ENCODE results near the gene RFC2.

Gene RFC2

DNA sequence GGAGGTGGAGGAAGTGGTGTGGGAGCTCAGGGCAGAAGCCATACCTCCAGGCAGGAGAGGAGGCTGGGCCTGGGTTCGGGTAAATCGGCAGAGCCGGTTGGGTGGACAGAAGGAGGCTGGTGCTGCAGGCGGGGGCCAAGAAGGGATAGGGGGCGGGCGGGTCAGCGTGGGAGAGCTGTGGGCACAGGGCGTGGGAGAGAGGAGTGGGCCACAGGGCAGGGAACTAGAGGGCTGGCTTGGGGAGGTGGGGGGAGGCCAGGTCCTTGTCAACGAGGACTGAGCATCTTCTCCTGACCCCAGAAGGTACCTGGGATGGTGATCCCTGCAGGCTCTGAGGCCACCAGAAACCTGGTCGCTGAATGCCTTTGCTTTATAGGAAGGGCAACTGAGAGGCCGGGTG, 32.5 kb downstream of the RFC2 start:
- Histone ChIP-seq H3K4me1 (ENCODE audit: insufficient read depth, low read length, poor library complexity, severe bottlenecking) (peaks cover 38% of the 10 kb centered on the region), H3K4me3 (ENCODE audit: low read length, poor library complexity, severe bottlenecking) (no peak overlapping the region), H3K79me2 (ENCODE audit: insufficient read depth, low read length) (peaks cover 7% of the 10 kb centered on the region; the same call in 1 of the 2 replicates), H3K36me3 (ENCODE audit: insufficient read depth, low read length) (peaks cover 22% of the 10 kb centered on the region; the same call in 1 of the 2 replicates), H3K4me2 (ENCODE audit: low read depth, low read length, poor library complexity, severe bottlenecking) (no peak overlapping the region), H3K9ac (ENCODE audit: low read depth, low read length, poor library complexity, severe bottlenecking) (no peak overlapping the region), H4K20me1 (ENCODE audit: insufficient read depth, low read length, poor library complexity, severe bottlenecking) (no peaks in the 10 kb centered on the region), H2AFZ (ENCODE audit: low read length) (no peak overlapping the region), H3K9me2 (replicated peaks; ENCODE audit: low read depth, low read length) (no peaks in the 10 kb centered on the region), H3K27me3 (ENCODE audit: insufficient read depth, low read length, poor library complexity, severe bottlenecking) (no peaks in the 10 kb centered on the region), H3K9me3 (ENCODE audit: insufficient read depth, low read depth, low read length) (no peaks in the 10 kb centered on the region), H3F3A (ENCODE audit: low read depth) (peaks cover 3% of the 10 kb centered on the region; the same call in 1 of the 2 replicates)
- TF ChIP-seq, protein P1, sequence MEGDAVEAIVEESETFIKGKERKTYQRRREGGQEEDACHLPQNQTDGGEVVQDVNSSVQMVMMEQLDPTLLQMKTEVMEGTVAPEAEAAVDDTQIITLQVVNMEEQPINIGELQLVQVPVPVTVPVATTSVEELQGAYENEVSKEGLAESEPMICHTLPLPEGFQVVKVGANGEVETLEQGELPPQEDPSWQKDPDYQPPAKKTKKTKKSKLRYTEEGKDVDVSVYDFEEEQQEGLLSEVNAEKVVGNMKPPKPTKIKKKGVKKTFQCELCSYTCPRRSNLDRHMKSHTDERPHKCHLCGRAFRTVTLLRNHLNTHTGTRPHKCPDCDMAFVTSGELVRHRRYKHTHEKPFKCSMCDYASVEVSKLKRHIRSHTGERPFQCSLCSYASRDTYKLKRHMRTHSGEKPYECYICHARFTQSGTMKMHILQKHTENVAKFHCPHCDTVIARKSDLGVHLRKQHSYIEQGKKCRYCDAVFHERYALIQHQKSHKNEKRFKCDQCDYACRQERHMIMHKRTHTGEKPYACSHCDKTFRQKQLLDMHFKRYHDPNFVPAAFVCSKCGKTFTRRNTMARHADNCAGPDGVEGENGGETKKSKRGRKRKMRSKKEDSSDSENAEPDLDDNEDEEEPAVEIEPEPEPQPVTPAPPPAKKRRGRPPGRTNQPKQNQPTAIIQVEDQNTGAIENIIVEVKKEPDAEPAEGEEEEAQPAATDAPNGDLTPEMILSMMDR (conservative IDR thresholded peaks at IDR 0.05; ENCODE audit: low read length) = no peak
- TF ChIP-seq EZH2phosphoT487 (IDR thresholded peaks at IDR 0.05; ENCODE audit: borderline replicate concordance) = no peak

DNA sequence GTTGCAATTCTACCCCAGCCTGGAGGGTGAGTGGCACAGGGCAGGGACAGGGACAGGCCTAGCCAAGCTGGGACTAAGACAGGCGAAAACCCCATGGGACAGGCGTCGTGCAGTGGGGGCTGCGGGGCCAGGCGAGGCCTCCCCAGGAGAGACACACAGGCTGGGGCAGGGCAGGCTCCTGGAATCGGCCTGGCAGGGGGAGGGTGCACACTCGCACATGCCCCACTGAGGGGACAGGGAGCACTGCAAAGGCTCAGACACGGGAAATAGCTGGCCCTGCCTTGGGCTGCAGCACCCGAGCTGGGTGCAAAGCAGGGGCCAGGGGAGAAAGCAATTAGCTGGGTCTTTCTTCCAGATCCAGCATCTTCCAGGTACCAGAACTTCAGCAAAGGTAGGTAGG, 34.0 kb downstream of the RFC2 start:
- Histone ChIP-seq H3K4me1 (ENCODE audit: insufficient read depth, low read length, poor library complexity, severe bottlenecking) (peaks cover 53% of the 10 kb centered on the region), H2AFZ (ENCODE audit: low read length) (no peak overlapping the region), H3K9me2 (replicated peaks; ENCODE audit: low read depth, low read length) (no peaks in the 10 kb centered on the region), H3K36me3 (ENCODE audit: insufficient read depth, low read length) (peaks cover 14% of the 10 kb centered on the region; the same call in 1 of the 2 replicates), H3K9ac (ENCODE audit: low read depth, low read length, poor library complexity, severe bottlenecking) (peak overlapping the region; percentile 71), H4K20me1 (ENCODE audit: insufficient read depth, low read length, poor library complexity, severe bottlenecking) (no peaks in the 10 kb centered on the region), H3K4me2 (ENCODE audit: low read depth, low read length, poor library complexity, severe bottlenecking) (peak overlapping the region; percentile 54), H3F3A (ENCODE audit: low read depth) (peaks cover 5% of the 10 kb centered on the region; the same call in 1 of the 2 replicates), H3K79me2 (ENCODE audit: insufficient read depth, low read length) (peaks cover 17% of the 10 kb centered on the region; the same call in 1 of the 2 replicates), H3K27me3 (ENCODE audit: insufficient read depth, low read length, poor library complexity, severe bottlenecking) (no peaks in the 10 kb centered on the region), H3K4me3 (ENCODE audit: low read length, poor library complexity, severe bottlenecking) (no peak overlapping the region), H3K9me3 (ENCODE audit: insufficient read depth, low read depth, low read length) (no peaks in the 10 kb centered on the region)
- TF ChIP-seq EZH2phosphoT487 (IDR thresholded peaks at IDR 0.05; ENCODE audit: borderline replicate concordance) = no peak
- TF ChIP-seq, protein P1 (conservative IDR thresholded peaks at IDR 0.05; ENCODE audit: low read length) = 0 out of 2 replicates have a peak, but pooled peaks have one; percentile 11

DNA sequence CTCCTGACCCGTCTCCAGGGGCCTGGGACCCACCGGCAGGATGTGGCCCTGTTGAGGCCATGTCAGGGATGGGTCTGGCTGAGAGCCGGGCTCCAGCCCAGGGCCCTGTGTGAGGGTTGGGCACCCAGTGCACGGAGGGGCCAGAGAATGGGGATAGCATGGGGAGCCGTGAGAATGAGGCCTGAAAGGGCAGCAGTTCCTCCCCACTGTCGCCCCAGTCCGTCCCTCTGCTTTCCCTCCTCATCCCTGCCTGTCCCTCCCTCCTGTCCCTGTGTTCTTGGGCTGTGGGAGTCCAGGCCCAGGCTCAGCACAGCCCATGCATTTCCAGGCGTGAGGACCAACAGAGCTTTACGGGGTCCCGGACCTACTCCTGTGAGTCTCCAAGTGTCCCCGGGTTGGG, 34.8 kb downstream of the RFC2 start:
- peaks cover 8% of the 10 kb centered on the region; the same call in 1 of the 2 replicates for H3K36me3 ChIP-seq (ENCODE audit: insufficient read depth, low read length)
- no peaks in the 10 kb centered on the region for H3K9me2 ChIP-seq (replicated peaks; ENCODE audit: low read depth, low read length)
- H3K9ac ChIP-seq (ENCODE audit: low read depth, low read length, poor library complexity, severe bottlenecking) = peak overlapping the region; percentile 71
- H3K4me1 ChIP-seq (ENCODE audit: insufficient read depth, low read length, poor library complexity, severe bottlenecking) = peaks cover 58% of the 10 kb centered on the region
- H2AFZ ChIP-seq (ENCODE audit: low read length) = no peak overlapping the region
- no peaks in the 10 kb centered on the region for H4K20me1 ChIP-seq (ENCODE audit: insufficient read depth, low read length, poor library complexity, severe bottlenecking)
- peaks cover 23% of the 10 kb centered on the region; the same call in 1 of the 2 replicates for H3K79me2 ChIP-seq (ENCODE audit: insufficient read depth, low read length)
- TF ChIP-seq, protein P1 (conservative IDR thresholded peaks at IDR 0.05; ENCODE audit: low read length) = no peak
- no peak for TF ChIP-seq EZH2phosphoT487 (IDR thresholded peaks at IDR 0.05; ENCODE audit: borderline replicate concordance)
- H3K4me2 ChIP-seq (ENCODE audit: low read depth, low read length, poor library complexity, severe bottlenecking) = peak overlapping the region; percentile 54
- H3F3A ChIP-seq (ENCODE audit: low read depth) = peaks cover 5% of the 10 kb centered on the region; the same call in 1 of the 2 replicates
- no peak overlapping the region for H3K4me3 ChIP-seq (ENCODE audit: low read length, poor library complexity, severe bottlenecking)
- no peaks in the 10 kb centered on the region for H3K27me3 ChIP-seq (ENCODE audit: insufficient read depth, low read length, poor library complexity, severe bottlenecking)
- no peaks in the 10 kb centered on the region for H3K9me3 ChIP-seq (ENCODE audit: insufficient read depth, low read depth, low read length)

Data from Loucy (cell line).